ENCODE data around the gene CYTL1.

DNA sequence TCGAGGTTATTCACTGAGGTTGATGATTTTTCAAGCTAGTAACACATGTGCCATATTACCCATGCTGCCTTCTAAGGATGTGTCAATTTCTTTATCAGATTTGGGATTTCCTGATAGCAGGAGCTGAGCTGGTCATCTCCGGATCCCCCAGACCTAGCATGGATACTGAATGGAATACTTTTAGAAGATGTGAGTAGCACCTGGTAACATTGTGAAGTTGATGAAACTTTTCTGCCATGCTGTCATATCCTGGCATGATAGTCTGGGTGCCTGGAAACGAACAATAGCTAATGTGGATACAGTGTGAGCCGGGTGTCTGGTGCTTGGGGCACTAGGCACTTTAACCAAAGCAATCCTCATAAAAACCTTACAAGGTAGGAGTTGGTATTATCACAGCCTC, 11.0 kb upstream of the CYTL1 start:
- TF ChIP-seq, protein P1, sequence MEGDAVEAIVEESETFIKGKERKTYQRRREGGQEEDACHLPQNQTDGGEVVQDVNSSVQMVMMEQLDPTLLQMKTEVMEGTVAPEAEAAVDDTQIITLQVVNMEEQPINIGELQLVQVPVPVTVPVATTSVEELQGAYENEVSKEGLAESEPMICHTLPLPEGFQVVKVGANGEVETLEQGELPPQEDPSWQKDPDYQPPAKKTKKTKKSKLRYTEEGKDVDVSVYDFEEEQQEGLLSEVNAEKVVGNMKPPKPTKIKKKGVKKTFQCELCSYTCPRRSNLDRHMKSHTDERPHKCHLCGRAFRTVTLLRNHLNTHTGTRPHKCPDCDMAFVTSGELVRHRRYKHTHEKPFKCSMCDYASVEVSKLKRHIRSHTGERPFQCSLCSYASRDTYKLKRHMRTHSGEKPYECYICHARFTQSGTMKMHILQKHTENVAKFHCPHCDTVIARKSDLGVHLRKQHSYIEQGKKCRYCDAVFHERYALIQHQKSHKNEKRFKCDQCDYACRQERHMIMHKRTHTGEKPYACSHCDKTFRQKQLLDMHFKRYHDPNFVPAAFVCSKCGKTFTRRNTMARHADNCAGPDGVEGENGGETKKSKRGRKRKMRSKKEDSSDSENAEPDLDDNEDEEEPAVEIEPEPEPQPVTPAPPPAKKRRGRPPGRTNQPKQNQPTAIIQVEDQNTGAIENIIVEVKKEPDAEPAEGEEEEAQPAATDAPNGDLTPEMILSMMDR (IDR thresholded peaks at IDR 0.05): no peak
- TF ChIP-seq POLR2A (IDR thresholded peaks at IDR 0.05): no peak

Measured in adrenal gland (tissue), 5 donors.